Fibroblast of peridontal ligament (primary cell): ENCODE data around the gene ANKRD22.
A peak's percentile ranks its signal among the peaks of the same experiment; 100 is the strongest.

Source experiments
- DNase-seq: peaks from one replicate; pipeline ENCODE4 v3.0.0-alpha.2; 2010; ENCODE audit errors: extremely low read depth

Gene ANKRD22

DNA sequence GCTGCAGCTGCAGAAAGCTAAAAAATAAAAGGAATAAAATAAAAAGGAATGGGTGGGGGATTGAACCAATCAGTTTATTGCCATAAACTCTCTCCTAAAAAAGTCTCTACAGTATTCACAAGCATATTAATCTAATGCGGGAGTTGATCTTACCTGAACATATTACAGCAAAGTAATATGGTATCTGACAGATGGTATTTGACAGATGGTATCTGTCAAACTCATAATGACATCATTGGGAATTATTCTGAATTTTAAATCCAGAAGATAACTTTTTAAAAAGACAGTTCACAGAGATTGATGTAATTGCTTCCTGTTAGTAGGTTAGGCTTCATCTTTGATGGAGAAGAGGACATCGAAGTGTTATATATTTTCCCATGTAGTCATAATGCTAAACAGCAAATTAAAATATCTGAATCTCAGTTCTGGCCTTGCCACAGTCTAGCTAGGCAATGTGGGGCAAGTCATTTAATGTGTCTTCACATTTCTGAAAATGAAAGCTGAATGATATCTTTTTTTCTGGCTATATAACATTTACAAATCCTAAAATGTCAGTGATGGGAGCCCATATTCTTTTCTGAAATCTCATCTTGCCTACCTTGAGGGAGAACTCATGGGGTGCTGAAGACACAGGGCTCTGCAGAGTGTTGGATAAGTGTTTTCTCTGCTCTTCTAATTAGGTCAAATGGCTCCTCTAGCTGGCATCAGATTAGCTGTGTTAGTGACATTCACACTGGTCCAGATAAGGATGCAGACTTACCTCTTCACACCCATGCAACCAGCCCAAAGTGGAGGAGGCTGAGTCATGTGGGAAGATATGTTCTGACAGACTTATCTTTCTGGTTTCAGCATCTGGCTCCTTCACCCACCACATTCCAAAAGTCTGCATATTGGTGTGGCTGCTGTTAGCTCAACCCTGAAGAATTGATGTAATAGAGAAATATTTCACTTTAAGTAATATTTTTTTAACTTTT is 51.2 kb downstream of the ANKRD22 start:
- DNase-seq, result peak; percentile 40

DNA sequence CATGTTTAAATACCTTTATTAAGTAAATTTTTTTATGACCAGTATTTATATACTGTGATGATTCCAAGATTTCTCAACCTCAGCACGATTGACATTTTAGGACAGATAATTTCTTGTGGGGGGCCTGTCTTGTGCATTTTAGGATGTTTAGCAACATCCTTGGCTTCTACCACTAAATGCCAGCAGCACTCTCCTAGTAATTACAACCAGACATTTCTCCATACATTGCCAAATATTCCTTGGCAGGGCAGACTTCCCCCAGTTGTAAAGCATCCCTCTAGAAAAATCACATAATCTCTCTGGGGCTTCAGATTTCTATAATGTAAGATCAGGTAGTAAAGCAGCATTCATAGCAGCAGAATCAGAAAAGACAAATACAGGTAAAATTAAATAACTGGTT is 56.9 kb downstream of the ANKRD22 start:
- peak; percentile 83 for DNase-seq

DNA sequence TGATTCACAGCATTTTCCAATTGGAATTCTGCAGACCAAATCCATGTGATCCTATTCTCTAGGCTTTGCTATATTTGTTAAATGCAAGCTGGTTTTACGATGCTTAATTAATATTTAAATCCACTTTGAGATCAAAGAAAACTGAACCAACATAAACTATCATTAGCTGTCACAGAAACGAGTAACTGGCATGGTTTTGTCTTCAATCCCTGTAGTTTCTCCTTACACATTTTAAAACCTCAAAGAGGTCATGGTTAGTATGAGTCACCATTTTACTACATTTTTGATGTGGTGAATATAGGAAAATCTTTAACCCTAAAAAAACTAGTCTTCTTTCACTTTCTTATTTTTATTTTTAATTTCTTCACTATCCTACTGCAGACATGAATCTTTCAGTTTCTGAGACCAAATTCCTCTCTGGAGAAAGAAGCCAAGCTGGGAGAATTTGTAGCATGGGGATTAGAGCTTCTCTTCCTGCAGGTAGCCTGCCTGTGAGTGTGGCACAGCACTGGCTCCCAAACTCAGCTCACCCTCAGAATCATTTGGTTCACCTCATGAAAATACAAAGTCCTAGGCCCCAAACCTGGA is 57.8 kb downstream of the ANKRD22 start:
- DNase-seq, result peak; percentile 77

DNA sequence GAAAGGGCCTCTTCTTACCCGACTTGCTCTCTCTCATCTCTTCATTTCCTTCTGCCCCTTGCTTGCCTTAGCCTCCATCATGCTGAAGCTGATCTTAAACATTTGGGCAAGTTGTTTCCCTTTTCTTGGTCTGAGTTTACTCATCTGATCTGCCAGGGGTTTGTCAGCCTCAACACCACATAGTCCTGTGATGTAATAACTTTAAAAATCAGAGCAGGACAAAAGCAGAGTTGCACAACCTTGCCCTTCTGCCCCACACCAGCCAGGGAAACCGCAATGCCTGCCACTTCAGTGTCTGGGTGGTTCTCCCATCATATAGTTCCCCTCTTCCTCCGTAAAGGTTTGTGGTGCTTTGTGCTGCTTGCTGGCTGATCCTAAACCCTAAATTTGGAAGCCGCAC is 59.0 kb downstream of the ANKRD22 start:
- peak; percentile 61 for DNase-seq

DNA sequence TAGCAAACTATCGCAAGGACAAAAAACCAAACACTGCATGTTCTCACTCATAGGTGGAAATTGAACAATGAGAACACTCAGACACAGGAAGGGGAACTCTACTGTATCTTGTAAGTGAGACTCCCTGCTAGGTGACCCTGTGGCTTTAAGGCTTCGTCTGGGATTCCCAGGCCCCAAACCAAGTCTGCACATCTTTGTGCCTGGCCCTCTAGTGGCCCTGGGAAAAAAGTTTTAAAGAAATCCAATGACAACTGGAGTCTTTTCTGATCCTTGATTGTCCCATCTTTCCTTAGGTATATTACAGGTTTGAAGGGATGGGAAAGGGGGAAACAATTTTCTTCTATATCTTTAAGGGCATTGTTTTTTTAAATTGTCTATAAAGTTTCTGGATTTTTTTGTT is 59.7 kb downstream of the ANKRD22 start:
- DNase-seq, result no peak

DNA sequence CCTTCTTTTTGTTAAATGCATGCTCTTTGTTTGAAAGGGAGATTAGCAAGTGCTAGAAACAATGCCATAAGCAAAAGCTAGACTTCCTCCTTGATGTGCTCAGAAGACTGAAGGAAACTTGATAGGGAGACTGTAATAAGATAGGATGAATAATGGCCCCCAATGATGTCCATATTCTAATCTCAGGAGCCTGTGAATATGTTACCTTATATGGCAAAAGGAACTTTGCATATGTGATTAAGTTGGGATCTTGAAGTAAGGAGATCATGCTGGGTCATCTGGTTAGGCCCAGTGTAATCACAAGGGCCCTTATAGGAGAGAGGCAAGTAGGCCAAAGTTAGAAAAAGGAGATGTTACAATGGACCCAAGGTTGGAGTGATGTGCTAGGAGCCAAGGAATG is 62.7 kb downstream of the ANKRD22 start:
- DNase-seq, result no peak

DNA sequence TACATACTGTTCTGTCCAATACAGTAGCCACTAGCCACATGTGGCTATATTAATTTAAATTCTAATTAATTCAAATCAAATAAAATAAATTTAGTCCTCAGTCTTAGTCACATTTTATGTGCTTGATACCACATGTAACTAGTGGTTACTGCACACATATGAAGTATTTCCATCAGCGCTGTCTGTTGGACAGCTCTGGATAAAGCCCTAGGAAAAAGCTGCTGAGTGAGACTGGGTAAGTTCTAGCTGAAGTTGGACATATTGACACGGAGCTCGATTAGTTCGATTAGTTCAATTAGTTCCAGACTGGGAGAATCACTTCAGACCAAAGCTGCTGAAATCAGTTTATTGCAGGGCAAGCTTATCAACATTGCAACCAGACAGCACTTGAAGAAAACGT is 64.2 kb downstream of the ANKRD22 start:
- no peak for DNase-seq

DNA sequence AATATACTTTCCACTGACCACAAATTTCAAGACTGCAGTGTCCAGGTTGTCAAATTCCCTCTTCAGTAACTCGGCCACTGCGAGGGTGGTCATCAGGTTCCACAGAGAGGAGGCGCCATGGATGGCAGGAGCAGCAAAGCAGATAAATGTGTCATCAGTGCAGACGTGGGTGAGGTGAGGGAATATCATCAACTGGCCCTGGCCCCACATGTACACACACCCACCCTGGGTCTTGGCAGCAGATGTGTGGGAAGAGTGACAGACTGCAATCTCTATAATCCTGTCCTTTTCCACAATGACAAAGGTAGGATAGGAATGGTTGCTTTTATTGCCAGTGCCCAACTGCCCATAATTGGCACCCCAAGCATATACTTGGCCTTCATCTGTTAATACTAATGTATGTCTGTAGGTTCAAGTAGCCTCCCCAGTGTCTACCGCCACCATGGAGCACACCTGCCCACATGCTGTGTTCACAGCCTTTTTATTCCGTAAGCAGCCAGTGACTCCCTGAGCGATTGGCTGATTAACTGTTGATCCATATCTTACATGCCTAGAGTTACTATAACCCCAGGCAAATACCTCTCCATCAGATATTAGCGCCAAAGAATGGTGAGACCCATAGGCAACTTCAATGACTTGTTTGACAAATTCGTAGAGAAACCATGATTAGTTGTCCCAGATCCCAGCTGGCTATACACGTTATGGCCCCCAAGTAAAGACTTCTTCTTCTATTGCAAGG is 65.4 kb downstream of the ANKRD22 start:
- no peak for DNase-seq

DNA sequence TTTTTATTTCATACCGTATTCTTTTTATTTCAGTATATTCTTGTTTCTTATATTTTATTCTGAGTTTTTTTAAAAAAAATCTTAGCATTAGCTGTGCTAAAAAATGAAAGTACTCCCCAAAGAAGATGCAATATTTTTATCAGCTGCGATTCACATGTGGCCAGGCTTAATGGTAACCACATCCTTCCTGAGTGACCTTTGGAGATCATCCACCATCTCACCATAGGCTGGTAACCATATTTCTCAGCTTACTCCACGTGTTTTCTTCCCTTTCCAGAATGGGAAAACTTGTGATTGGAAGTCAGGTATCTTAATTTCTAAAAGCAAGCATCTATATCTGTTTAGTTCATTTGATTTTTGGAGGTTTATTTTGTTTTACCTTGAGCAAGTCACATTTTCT is 67.9 kb downstream of the ANKRD22 start:
- DNase-seq, result no peak

DNA sequence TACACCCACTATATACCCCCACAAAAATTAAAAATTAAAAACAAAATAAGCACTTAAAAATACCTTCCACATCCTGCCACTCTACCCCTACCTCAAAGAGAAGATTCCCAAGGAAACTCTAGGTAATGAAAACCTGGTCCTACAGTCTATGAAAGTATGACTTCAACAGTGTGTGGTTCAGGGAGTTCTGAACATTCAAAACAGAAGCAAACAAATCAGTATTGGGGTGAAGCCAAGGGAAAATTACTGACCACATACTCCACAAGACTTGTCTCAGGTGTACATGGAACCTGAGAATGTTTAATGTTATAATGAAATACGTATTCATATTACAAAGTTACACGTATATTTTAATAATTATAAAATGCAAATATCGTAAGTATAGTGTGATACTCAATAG is 69.4 kb downstream of the ANKRD22 start:
- DNase-seq, result no peak

DNA sequence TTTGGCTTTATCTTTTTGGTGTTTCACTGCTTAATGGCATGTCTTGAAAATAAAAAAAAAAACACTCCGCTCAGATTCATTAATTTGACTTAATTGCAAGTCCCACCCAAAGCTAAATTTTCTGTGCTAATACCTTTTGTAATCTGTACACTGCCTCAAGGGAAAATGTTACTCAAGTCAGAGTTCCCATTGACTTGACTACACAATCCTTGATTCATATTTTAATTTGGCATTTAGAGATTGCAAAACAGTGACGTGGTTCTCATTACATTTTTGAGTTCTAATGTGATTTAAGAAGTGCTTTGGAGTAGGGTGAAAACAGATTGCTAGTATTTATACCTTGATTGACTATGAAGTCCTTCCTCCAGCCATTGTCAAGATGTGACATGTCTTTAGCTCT is 70.4 kb downstream of the ANKRD22 start:
- peak; percentile 50 for DNase-seq
